GM19035 (cell line): ENCODE results near the gene NLGN4Y.

Experiments used
- ATAC-seq: cut with Tn5 transposase; IDR thresholded peaks from one replicate; pipeline ENCODE4 v1.9.1; 2021; ENCODE audit not compliant: unreplicated experiment

NLGN4Y gene

DNA sequence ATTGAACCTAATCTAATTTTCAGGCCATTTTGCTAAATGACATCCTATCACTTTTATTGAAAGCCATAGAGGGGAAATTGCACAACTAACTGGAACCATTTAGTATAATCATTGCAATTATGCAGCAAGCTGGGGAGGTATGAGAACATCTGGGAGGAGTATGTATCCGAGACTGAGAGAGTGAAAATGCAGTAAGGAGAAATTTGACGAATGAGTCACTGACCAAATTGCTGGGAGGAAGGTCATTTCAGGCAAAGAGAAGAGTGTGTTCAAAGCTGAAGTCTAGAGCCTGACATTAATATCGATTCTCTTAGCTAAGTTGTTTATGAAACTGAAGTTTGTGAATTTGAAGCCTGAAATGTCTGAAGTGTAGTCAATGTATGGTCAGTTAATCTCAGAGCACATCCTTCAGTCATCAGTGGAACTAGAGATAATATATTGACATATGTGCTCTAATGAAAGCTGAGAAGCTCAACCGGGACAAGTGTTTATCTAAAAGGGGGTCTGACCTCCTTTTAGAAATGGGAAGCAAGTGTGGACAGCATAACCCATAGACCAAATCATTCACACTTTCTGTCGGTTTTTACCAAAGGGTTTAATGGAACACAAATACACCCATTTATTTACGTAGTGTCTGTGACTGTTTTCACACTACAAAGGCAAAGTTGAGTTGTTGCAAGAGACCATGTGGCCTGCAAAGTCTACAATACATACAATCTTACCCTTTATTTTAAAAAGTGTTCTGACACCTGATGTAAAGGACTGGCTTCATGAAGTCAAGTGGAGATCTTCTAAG is 120.0 kb downstream of the NLGN4Y start:
- ATAC-seq: no peak

DNA sequence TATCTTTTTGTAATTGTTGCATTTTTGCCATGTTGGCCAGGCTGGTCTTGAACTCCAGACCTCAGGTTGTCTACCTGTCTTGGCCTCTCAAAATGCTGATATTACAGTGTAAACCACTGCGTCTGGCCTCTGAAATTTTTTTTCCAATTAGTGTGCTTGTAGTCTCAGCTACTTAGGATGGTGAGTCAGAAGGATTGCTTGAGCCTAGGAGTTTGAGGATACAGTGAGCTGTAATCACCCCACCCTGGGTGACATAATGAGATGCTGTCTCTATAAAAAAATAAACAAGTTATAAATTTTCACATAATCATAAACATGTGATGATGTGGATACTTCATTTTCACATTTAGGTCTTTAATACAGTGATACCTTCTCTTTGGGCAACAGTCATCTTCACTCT is 154.9 kb downstream of the NLGN4Y start:
- ATAC-seq: no peak

DNA sequence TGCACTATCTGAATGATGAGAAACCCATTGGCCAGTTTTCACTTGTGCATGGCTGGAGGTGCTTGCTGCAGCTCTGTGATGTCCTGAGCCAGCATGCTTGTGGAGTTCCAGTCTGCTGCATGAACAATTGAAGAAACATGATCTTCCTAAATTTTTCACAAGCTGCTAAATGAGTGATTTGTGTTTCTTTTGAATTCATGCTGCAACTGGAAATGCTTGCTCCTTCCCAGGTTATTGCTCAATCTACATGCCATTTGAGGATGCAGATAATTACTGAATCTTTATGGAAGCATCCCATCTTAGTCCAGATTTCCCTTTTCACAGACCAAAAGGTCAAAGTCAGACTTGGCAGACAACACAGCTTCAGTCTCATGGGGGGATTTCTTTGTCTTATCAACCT is 170.2 kb downstream of the NLGN4Y start:
- no peak for ATAC-seq

DNA sequence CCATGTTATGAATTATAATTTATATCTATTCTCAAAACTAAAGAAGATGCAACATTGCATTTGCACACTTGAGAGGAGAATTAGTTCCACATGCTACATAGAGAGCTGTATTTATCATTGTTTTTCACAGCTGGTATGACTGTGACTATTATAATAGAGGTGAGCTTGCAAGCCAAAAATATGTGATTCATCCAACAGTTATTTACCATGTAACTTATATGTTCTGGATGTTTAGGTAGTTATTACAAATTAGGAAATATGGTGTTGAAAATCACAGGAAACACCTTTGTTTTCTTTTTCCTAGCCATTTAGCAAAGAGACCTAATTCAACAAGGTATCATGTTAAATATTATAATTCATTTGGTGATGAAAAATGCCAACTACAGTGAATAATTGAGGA is 183.8 kb downstream of the NLGN4Y start:
- ATAC-seq: no peak

DNA sequence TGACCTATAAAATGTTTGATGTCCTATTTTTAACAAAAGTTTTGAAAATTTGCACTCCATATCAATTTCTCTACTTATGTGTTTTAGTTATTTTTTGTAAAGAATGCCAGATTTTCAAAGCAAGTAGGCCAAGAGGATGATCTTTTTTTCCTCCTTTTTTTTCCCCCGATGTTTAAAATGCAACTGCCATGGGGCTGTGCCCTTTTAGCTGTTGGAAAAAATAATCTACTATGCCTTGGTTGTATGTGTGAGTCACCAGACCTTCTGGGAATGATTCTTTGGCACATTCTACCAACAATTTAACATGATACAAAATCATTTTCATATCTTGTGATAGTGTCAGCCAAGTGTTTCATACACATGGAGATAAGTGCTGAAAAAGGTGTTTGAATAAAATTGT is 217.3 kb downstream of the NLGN4Y start:
- ATAC-seq: no peak

DNA sequence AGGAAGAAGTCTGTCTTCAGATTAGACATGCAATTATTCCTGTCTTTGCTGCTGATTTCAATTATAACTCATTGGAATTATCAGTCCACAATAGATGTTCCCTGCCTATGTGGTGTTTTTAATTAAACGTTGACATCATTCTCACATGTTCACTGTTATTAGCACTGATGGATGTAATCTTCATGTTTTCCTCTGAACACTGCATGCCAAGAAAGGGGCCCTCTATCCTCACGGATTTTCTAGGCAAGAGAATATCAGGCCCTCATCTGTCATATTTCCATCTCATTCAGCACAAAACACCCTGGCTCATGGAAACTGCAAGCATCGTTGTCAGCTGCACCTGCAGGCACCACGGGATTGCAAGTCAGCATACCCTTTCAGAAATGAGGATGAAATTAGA is 224.0 kb downstream of the NLGN4Y start:
- ATAC-seq: no peak

DNA sequence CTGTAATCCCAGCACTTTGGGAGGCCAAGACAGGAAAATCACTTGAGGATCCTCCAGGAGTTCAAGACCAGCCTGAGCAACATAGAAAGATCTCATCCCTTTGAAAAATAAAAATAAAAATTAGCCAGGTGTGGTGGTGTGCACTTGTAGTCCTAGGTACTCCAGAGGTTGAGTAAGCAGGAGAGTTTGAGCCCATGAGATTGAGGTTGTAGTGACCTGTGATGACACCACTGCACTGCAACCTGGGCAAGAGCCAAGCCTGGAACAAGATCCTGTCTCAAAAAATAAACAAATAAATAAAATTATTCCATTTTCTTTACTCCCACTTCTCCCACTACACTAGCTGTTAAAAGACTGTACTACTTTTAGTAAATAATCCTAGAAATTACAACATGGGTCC is 231.2 kb downstream of the NLGN4Y start:
- ATAC-seq: no peak

DNA sequence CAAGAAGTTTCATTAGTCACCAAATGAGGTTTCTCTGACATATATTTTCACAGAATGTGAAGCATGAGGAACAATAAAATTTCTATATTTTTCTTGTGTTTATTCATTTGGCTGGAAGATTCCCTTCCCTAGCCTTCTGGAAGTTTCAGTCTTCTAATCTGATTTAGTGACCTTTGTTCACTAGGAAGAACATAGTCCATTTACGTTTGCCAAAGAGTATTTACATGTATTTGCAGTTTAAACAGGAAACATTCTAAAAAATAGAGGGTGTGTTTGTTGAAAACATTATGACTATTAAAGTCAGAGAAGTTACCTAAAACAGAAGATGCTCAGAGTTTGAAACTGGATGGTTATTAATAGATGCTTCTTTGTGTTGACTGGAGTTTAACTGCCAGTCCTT is 238.6 kb downstream of the NLGN4Y start:
- ATAC-seq: no peak

DNA sequence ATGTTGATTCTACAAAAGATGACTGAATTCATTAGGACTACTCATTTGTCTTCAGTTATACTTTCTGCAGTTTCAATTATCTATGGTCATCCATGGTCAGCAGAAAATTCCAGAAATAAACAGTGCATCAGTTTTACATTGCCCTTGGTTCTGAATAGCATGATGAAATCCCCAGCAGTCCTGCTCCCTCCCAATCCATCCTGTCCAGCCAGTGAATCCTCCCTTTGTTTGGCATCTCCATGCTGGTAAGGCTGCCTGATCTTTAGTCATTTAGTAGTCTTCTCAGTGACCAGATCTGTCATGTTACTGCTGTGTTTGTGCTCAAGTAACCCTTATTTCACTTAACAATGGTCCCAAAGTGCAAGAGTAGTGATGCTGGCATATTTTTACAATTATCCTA is 239.3 kb downstream of the NLGN4Y start:
- no peak for ATAC-seq

DNA sequence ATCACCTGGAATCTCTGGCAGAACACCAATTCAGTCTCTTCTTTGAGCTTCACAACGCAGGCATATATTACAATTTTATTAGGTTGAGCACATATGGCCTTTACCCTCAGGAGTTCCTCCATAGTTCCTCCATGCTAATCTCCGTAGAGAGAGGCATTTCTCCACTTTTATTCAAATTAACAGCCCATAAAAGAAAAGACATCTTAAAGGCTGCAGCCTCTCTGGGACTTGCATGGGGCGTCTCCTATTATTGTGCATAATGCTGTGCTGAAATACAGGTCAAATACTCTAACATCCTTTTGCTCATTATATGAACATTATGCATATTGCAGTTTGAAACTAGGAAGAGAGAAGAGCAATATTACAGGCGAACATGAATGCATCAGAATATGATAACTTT is 253.9 kb downstream of the NLGN4Y start:
- no peak for ATAC-seq

DNA sequence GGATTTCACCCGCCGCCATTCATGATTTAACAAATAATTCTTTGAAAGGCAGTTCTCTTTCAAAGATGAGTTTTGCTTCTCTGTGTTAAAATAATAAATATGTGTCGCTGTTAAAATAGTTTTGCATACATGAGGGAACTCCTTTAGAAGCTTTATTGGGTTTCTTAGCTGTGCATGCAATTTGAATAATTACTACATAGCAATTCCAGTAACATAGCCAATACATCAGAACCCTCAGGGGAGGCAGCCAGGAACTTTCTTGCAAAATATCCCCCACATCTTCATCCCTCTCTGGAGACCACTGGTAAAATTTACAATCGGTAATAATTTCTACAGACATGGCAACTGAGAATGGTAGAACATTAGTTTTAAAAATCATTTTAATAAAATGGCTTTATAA is 268.8 kb downstream of the NLGN4Y start:
- no peak for ATAC-seq

DNA sequence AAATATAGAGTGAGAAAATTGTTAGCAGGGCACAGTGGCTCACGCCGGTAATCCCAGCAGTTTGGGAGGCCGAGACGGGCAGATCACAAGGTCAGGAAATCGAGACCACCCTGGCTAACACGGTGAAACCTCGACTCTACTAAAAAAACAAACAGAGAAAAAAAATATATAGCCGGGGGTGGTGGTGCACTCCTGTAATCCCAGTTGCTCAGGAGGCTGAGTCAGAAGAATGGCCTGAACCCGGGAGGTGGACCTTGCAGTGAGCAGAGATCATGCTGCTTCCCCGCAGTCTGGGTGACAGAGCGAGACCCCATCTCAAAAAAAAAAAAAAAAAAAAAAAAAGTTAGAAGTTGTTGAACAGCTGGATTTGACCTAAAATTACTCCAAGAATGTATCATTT is 269.3 kb downstream of the NLGN4Y start:
- no peak for ATAC-seq

DNA sequence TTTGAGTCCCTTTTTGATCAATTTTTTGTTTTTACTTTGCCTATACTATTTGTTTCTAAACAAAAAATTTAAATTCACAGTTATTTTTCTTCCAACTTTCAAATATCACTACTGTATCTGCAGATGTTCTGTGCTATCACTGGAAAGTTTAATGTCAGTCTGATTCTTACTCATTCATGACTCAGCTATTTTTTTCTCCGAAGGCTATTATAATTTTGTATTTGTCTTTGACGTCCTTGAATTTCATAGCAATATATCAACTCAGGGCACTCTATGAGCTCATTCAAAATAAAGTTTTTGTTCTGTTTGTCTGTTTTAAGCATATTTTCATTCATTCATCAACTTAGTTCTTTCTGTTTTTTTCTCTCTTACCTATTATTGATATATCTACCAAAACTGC is 273.7 kb downstream of the NLGN4Y start:
- no peak for ATAC-seq

DNA sequence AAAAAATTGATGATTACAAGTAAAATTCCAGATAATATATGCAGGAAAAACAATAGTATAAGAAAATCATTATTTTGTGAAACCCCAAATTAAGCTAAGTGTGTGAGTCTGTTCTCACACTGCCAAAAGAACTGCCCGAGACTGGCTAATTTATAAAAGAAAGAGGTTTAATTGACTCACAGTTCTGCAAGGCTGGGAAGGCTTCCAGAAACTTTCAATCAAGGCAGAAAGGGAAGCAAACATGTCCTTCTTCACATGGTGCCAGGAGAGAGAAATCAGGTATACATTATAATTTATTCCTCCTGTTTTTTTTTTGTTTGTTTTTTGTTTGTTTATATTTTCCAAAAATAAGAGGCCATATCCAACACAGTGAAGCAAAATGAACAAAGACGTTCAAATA is 276.8 kb downstream of the NLGN4Y start:
- no peak for ATAC-seq

DNA sequence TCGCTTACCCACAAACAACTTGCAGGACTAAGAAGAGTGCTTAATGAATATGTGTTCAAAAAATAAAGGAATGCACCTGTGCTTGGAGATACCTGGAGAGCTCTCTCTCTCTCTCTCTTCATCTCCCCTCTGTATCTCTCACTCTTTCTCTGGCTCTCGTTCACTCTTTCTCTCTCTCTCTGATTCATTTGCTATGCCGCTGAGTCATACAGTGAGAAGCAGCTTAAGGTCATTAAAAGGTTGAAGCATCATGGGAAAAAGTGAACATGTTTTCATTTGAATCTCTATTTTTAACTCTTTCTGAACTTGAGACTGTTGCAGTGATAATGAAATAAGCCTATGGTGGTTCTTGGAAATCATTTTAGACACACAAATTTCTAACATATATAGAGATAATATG is 277.8 kb downstream of the NLGN4Y start:
- no peak for ATAC-seq

DNA sequence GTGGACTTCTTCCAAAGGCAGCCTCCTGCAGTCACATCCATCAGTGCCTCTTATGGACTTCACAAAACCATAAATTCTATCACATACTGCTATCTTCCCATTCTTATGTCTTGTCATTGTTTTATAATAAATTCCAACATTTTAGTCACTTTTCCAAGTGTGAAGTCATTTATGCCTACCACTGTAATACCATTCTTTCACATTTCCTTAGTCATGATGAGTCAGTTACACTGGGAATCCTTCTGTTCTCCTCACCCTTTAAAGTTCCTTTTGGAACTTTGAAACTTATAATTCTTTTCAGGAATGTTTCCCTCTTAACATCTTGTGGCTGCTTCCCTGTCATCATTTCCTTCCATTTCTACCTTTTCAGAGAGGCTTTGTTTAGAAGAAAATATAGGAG is 279.7 kb downstream of the NLGN4Y start:
- no peak for ATAC-seq

DNA sequence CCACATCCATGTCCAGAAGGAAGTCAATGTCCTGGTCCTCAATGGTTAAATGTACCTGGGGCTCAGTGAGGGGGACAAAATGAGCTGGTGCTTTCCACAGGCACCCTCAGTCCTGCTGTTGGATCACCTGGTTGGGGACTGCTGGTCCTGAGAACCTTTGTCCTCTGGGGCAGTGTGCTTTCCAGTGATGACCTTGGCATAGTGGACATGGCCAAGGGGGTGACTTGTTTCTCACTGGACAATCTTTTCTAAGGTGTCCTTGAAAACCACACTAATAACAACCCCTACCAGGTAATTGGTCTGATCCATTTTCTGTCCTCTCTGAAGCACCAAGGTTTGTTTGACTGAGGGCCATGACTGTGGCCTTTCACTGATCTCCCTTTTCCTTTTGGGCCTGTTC is 294.1 kb downstream of the NLGN4Y start:
- ATAC-seq: no peak

DNA sequence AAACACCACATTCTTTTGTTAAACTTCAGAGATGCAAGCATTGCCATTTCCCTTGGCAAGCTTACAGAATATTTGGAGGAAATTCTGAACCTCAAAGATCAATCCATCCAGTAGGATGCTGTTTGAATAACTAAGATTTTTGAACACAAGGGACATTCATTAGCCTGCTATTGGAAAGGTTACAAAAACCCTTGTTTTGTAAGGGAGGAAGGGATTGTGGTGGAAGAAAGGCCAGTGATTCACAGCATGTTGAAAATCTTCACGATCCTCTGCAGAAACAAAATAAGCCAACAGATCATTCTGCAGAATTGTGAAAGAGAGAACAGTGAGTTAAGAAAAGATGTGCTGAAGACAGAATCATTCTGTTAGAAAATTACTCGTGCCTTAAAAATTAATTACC is 297.9 kb downstream of the NLGN4Y start:
- ATAC-seq: no peak

DNA sequence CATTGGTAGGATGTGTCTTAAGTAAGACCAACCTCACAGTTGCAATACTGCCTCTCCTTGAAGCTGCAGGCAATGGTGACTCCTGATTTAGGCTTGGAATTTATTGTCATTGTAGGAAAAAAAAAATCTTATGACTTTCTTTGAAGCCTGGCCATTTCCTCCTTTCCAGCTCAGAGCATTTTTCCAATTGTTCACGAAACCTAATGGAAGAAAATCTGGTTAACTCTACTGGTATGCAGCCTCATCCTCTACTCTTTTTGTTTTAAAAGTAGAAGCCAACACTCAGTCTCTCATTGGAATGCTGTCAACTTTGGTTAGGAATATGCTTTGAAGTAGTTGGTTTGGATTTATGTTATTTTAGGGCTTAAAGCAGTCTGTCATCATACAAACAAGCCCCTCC is 298.6 kb downstream of the NLGN4Y start:
- ATAC-seq: no peak

DNA sequence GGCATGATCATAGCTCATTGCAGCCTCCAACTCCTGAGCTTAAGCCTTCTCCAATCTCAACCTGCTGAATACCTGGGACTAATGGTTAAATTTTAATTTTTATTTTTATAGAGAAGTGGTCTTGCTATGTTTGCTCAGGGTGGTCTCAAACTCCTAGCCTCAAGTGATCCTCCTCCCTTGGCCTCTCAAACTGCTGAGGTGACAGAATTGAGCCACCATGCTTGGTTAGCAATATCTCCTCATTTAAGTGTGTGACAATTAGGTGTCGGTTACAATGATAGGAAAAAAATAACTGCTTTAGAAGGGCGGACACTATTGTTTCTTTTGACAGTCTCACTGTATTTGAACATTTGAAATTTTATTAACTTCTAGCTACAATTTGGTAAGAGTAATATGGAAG is 300.3 kb downstream of the NLGN4Y start:
- no peak for ATAC-seq

DNA sequence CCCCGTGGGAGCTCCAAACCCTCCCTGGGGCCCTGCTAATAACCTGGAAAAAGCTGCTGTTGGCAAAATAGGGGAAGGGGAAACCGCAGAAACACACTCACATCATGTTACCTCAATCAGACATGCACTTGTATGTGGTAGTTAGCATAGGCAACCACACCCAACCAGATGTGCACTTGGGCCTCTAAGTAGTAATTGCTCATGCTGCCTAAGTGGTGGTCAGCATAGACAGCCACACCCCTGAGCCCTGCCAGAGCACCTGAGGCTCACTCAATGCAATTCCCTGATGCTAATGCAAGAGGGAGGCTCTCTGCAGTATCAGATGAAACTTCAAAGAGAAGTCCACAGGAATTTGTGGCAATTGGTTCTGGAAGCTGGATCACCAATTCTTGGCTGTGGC is 301.4 kb downstream of the NLGN4Y start:
- no peak for ATAC-seq

DNA sequence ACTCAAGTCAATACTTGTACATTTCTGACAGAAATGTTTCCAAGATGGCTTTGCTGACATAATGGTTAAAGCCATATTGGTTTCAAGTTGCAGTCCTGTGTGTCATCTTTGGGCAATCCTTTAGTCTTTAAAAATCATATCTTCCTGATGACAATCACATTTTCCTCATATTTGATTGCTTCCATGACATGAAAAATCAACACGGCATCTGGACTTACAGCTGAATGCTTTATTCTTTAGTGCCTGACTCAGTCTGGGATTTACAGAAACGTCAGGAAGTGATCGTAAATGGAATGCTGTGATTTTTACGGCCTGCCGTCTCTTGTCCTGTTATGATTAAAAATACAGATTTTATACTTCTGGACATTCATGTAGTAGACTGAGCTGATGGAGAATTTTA is 304.2 kb downstream of the NLGN4Y start:
- ATAC-seq: no peak

DNA sequence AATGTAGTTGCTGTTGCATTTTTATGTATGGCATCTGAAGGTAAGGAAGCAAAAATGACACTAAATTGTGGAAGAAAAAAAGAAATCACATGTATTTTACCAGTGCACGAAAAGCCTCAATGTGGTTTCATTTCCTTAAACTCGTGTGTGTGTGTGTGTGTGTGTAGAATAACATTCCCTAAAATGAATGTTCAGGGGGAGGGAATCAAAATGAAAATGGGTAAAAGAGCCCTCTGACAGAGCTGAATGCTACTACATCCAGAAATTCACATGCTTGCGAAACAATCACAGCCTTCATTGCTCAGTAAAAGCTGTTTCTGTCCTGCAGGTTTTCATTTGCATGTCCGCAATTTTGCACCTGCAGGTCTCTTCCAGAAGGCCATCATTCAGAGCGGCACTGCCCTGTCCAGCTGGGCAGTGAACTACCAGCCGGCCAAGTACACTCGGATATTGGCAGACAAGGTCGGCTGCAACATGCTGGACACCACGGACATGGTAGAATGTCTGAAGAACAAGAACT is 305.1 kb downstream of the NLGN4Y start:
- no peak for ATAC-seq
